B cell (primary cell): ENCODE results near the gene PLCXD3.

Source experiments
- CTCF ChIP-seq: fragments of 200-600 bp; IDR thresholded peaks from one replicate; pipeline ENCODE4 v1.8.0; 2022; ENCODE audit warnings: antibody characterized with exemption, mild to moderate bottlenecking
- EZH2 ChIP-seq: IDR thresholded peaks from 2 replicates; pipeline ENCODE4 v1.6.1; 2012; ENCODE audit warnings: borderline replicate concordance, low read depth, mild to moderate bottlenecking, moderate library complexity, low read length; ENCODE audit not compliant: insufficient read depth, poor library complexity, severe bottlenecking

- no peak for TF ChIP-seq CTCF
- no peak for TF ChIP-seq EZH2
These were observed 201.1 kb downstream of the PLCXD3 start for GRCh38 chr5:41309275-41309674.
